Activated CD4-positive, alpha-beta T cell treated with anti-CD3 and anti-CD28 coated beads, Interleukin-2, amount 50 U/mL, for 1 hour (primary cell): Measurements from ENCODE around the gene NFIL3.
"Not testable (repeated sequence)": the region's sequence is repeated elsewhere in the genome, so short reads cannot be mapped to it uniquely, and the experiment has no call there.

Experiments
- DNase-seq: peaks from one replicate; pipeline ENCODE4 v3.0.0-alpha.2; 2020

The NFIL3 gene

DNA sequence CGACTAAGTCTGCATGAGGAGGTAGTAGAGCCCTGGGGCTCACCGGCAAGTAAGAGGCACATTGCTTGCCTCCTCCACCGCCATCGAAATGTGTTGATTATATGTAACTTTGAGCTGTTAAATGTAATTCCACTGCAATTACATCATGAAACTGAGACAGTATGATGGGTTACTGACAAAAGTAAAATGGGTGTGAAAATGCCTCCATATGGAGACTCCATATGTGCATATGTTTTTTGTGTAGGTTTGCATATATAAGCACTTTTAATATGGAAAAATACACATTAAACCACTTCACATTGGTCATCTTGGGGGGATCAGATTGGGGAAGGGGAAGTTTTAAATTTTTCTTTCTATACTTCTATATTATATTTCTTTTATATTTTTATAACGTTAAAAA is 29.8 kb downstream of the NFIL3 start:
- DNase-seq: no peak

GRCh38 chr9:91392435-91392834 is 31.2 kb downstream of the NFIL3 start:
- DNase-seq: no peak

GRCh38 chr9:91391818-91392217 is 31.8 kb downstream of the NFIL3 start:
- DNase-seq: no peak

GRCh38 chr9:91391412-91391811 is 32.2 kb downstream of the NFIL3 start:
- DNase-seq: no peak

DNA sequence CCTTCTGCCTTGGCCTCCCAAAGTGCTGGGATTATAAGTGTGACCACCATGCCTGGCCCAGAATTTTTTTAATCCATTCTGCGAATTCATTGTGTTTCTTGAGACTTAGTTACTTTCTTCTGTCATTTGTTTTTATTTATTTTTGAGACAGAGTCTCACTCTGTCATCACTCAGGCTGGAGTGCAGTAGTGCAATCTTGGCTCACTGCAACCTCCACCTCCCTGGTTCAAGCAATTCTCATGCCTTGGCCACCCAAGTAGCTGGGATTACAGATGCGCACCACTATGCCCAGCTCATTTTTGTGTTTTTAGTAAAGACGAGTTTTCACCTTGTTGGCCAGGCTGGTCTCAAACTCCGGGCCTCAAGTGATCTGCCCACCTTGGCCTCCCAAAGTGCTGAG is 33.9 kb downstream of the NFIL3 start:
- not testable (repeated sequence) for DNase-seq

DNA sequence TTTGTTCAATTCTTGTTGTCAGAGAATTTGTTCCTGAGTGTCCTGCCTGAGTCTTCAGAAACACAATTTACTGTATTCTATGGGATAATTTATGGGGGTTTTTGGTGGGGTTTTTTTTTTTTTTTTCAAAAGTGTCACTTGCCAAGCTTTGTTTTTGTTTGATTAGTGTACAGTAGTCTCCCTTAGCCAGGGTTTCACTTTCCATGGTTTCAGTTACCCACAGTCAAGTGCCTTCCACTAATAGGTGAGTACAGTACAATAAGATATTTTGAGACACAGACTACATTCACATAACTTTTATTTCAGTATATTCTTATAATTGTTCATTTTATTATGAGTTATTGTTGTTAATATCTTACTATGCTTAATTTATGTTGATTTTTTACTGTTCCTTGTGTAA is 36.9 kb downstream of the NFIL3 start:
- DNase-seq: no peak

DNA sequence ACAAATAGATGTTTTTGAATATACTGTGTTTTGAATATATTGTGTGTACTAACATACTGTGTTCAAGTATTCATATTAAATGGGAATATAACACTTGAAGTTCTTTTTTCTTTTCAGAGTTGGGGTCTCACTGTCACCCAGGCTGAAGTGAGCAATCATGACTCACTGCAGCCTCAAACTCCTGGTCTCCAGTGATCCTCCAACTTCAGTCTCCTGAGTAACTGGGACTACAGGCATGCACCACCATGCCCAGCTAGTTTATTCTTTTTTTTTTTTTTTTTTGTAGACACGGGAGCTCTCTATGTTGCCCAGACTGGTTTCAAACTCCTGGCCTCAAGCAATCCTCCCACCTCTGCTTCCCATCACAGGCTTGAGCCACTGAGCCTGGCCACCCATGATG is 38.7 kb downstream of the NFIL3 start:
- no peak for DNase-seq

GRCh38 chr9:91383577-91383976 is 40.1 kb downstream of the NFIL3 start:
- DNase-seq: no peak

DNA sequence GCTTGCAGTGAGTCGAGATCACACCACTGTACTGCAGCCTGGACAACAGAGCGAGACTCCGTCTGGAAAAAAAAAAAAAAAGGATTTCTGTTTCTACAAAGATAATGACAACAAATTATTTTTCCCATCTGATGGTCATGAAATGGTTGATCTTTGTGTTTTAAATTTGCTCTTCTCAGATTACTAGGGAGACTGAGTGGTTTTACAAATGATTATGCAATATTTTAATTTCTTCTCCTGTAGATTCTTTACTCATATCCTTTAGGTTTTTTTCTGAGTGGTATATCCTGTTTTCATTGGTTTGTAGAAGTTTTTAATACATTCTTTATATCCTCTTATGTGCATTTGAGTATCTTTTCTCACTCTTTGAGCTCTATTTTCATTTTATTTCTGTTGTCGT is 41.3 kb downstream of the NFIL3 start:
- no peak for DNase-seq

DNA sequence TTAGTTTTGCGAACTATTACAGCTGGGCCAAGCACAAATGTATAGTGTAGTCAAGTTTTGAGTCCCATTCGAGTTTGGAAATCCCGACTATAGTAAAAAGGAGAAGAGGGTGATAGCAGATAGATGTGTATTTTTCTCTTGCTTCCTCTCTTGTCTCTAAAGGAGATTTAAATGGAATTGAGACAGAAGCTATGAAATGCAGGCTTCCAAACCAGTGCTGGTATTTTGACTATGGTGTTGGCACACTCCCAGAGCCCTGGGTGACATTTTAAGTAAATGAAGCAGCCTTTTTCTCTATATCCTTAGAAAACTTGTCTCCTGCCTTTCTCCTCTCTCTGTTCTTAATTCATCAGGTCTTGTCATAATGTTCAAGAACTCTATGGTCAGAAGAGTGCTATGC is 44.2 kb downstream of the NFIL3 start:
- DNase-seq: no peak

- DNase-seq: no peak
These were observed 44.9 kb downstream of the NFIL3 start for GRCh38 chr9:91378695-91379127.

DNA sequence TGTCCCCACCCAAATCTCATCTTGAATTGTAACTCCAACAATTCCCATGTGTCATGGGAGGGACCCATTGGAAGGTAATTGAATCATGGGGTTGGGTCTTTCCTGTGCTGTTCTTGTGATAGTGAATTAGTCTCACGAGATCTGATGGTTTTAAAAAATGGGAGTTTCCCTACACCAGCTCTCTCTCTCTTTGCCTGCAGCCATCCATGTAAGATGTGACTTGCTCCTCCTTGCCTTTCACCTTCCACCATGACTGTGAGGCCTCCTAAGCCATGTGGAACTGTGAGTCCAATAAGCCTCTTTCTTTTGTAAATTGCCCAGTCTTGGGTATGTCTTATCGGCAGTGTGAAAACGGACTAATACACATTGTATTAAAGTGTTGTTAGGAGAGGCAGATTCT is 45.6 kb downstream of the NFIL3 start:
- DNase-seq: not testable (repeated sequence)

DNA sequence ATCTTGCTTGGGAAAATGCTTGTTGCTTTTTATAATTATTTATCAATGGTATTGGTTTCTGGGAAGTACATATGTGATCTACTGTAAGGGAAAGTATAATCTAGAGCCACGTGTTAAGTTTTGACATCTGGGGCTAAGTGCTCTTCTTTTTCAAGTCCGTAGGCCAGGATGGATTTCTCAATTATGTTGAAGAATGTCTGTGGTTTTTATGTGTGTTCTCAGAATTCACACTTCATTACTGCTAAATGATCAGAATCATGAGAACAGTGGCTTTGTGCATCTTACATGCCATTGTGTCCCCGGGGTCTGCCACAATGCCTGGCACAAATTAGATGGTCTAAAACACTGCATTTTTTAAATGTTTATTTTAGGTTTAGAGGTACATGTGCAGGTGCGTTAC is 47.4 kb downstream of the NFIL3 start:
- no peak for DNase-seq

DNA sequence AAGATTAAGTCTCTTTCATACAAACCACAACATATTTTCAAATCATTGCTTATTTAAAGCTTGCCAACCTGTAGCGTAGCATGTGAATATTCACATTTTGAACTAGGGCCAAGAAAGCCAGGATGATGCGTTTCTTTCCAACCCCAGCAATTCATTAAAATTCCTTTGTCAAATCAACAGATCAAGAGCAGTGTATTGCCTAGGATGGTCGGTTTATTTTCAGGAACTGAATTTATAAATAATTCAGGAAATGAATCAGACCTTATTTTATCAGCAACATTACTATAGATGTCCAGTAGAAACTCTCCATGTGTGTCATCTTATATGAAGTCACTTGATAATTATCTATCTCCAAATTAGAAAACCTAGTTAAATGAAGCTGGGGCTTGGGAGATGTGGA is 48.7 kb downstream of the NFIL3 start:
- no peak for DNase-seq

GRCh38 chr9:91371894-91372293 is 51.7 kb downstream of the NFIL3 start:
- no peak for DNase-seq

DNA sequence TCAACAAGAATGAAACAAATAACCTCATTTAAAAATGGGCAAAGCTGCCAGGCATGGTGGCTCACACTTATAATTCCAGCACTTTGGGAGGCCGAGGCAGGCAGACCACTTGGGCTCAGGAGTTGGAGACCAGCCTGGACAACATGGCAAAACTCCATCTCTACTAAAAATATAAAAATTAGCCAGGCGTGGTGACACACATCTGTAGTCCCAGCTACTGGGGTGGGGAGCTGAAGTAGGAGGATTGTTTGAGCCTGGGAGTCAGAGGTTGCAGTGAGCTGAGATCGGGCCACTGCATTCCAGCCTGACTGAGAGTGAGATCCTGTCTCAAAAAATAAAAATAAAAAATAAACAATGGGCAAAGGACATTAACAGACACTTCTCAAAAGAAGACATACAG is 53.6 kb downstream of the NFIL3 start:
- not testable (repeated sequence) for DNase-seq

DNA sequence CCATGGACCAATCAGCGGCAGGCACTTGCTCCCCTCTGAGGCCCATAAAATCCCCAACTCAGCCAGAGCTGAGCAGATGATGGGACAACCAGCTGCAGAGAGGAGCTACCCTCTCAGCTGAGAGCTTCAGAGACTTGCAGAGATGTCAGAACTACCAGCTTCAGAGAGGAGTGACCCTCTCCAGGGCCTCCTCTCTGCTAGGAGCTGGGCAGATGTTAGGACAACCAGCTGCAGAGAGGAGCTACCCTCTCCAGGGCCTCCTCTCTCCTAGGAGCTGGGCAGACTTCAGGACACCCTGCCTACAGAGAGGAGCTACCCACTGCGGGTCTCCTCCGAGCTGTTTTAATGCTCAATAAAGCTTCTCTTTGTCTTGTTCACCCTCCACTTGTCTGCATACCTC is 58.9 kb downstream of the NFIL3 start:
- no peak for DNase-seq

DNA sequence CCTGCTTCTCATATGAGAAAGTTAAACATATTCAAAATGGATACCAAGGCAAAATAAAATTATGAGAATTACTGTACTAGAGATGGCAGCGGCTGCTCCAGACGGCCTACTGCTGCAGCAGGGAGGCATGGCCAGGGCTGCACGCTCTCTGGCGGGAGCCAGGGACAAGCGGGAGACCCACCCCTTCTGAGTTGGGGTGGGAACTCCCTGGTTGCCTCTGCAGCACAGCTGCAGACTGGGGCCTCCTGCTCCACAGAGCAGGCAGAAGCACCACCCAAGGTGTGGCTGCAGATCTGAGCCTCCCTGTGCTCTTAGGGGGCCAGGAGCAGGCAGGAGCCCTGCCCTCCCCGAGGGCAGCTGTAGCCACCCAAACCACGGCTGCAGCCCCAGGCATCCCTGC is 59.6 kb downstream of the NFIL3 start:
- no peak for DNase-seq

DNA sequence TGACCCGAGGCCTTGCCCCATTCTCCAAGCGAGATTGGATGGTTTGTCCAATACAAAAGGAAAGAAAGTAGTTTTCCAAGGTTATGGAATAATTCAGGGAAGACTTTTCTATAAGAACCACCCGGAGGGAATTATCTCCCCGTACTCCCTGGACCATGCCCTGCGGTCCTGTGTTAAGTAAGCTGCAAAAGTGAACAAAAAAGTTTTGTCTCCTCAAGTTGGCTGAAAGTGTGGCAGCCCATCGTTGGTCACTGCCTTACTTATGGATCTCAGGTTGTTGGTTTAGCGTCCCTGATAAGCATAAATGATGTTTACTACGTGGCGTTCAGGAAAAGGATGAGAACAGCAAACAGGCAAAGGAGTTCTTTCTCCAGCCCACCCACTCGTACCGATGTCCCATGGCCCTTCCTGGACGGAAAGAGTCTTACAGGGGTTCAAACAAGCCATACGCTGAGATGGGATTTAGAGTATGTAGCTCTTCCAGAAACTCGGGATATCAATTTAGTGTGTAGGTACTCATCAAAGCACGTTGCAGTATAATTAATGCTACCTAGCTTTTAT is 61.5 kb downstream of the NFIL3 start:
- DNase-seq: no peak

GRCh38 chr9:91361291-91362050 is 62.2 kb downstream of the NFIL3 start, which contains the start of gene AUH:
Gene AUH (minus strand): TSS chr9:91361918. CDS start chr9:91361889, 29 bp downstream.
- DNase-seq: peak; percentile 82

DNA sequence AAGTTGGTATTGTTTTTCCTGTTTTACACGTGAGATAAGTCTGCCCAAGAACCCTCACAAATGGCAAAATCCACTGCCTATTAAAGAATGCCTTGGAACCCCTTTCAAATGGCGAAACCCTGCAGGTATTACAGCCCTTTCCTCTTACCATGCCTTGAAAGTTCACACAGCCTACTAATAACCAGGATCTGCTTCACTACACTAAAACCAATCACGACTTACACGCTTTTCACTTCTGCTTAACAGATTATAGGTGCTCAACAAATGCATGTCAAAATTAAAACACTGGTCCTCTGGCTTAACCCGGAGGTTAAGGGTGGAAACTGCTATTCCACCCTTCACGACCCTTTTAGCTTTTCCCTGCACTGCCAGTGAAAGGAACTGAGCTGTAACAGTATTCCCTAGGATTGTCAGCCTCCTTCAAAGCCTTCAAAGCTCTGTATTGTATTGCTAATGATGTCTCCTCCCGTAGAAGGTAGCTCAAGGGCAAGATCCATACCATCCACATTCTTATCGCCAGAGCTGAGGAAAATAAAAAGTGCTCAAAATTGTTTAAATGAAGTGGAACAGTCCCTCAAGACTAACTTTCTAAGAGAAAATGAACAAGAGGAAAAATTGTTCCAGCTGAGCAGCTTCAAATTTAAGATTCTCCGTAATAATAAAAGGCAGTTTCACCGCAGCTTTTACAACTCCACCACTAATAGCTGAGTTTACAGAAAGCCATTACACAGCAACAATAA is 62.9 kb downstream of the NFIL3 start:
- no peak for DNase-seq

DNA sequence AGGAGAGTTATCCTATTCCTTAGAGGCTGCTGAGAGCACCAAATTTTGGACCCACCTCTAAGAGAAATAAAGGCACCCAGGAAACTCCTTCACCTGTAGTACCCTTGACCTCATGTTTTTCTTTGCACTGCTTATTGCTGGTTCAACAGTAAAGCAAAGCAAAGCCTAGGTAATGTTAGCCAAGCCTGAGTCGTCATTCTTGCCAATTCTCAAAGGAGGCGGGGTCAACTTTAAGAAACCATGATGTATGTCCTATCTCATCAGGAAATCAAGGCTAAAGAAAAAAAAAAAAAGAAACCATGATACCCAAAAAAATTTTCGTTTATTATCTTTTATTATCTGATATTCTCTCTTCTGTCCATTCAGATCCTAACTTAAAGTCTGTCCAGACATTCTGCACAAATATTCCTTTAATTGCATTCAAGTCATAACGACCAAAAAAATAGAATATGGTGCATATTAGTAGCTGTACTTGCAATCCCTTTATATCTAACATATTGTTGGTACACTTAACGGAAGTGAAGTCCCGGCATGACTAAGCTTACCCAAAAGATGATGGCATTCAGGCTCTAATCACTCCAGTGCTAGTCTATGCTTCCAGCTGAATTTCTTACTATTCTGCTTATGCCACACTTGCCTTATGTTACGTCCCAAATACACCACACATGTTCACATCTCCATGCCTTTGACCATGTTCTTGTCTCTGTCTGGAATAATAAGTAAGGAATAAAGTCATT is 63.7 kb downstream of the NFIL3 start:
- no peak for DNase-seq

DNA sequence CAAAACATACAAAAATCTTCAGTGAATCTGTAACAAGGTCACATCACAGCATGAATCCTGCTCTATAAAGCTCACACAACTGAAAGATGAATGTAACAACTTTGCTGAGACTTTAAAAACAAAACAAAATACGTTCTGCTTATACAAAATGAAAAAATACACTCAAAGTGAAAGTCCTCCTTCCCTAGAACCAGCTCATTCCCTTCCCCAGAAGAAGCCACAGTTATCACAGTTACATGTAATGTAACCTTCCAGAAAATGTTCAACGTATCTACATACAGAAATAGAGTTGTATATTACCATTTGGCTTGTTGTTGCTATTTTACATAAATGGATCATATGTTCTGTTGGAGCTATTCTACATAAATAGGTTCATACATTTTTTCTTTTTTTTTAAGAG is 64.5 kb downstream of the NFIL3 start:
- DNase-seq: no peak
